ENCODE results near the gene HOXC12.

HOXC12 gene

GRCh38 chr12:53967421-53967925 is 12.8 kb downstream of the HOXC12 start:
- H2AFZ ChIP-seq (ENCODE audit: low read depth, low read length) = no peak overlapping the region
- ATAC-seq (ENCODE audit: insufficient read depth, low read depth) (no peak), DNase-seq (no peak)
- no peak overlapping the region for H3K27ac ChIP-seq (ENCODE audit: low read length)
- H3K4me2 ChIP-seq (ENCODE audit: insufficient read depth, low read length) = no peak overlapping the region
- H3K9ac ChIP-seq (ENCODE audit: low read depth, low read length) = no peak overlapping the region
- H3K4me1 ChIP-seq (ENCODE audit: insufficient read depth, low read length) = 0 out of 2 replicates have a peak, but pooled peaks cover 2% of the 10 kb centered on the region
- H3K79me2 ChIP-seq (ENCODE audit: insufficient read depth, low read length) = no peaks in the 10 kb centered on the region
- H3K27me3 ChIP-seq (ENCODE audit: insufficient read depth, low read length, poor library complexity) = peaks cover 78% of the 10 kb centered on the region
- no peak overlapping the region for H3K4me3 ChIP-seq (ENCODE audit: low read depth in 1 of 2, low read length in 2 of 2)
- no peaks in the 10 kb centered on the region for H3K36me3 ChIP-seq (ENCODE audit: insufficient read depth, low read length)
- H3K9me3 ChIP-seq (ENCODE audit: insufficient read depth, low read length, severe bottlenecking) = no peaks in the 10 kb centered on the region
- TF ChIP-seq CTCF (IDR thresholded peaks at IDR 0.05; ENCODE audit: borderline replicate concordance, extremely low read depth, low read length, poor library complexity, severe bottlenecking) (no peak), EZH2 (IDR thresholded peaks at IDR 0.05; ENCODE audit: borderline replicate concordance, low read depth, low read length, severe bottlenecking) (peak; percentile 6)
- no peaks in the 10 kb centered on the region for H4K20me1 ChIP-seq (ENCODE audit: insufficient read depth, low read length)

GRCh38 chr12:53968214-53969127 is 13.8 kb downstream of the HOXC12 start:
- Histone ChIP-seq H3K4me3 (ENCODE audit: low read depth in 1 of 2, low read length in 2 of 2) (no peak overlapping the region), H3K9ac (ENCODE audit: low read depth, low read length) (no peak overlapping the region), H3K27ac (ENCODE audit: low read length) (no peak overlapping the region), H3K9me3 (ENCODE audit: insufficient read depth, low read length, severe bottlenecking) (no peaks in the 10 kb centered on the region), H3K27me3 (ENCODE audit: insufficient read depth, low read length, poor library complexity) (peaks cover 72% of the 10 kb centered on the region), H3K4me1 (ENCODE audit: insufficient read depth, low read length) (0 out of 2 replicates have a peak, but pooled peaks cover 2% of the 10 kb centered on the region), H3K36me3 (ENCODE audit: insufficient read depth, low read length) (no peaks in the 10 kb centered on the region), H4K20me1 (ENCODE audit: insufficient read depth, low read length) (no peaks in the 10 kb centered on the region), H2AFZ (ENCODE audit: low read depth, low read length) (no peak overlapping the region), H3K79me2 (ENCODE audit: insufficient read depth, low read length) (no peaks in the 10 kb centered on the region), H3K4me2 (ENCODE audit: insufficient read depth, low read length) (no peak overlapping the region)
- TF ChIP-seq CTCF (IDR thresholded peaks at IDR 0.05; ENCODE audit: borderline replicate concordance, extremely low read depth, low read length, poor library complexity, severe bottlenecking) = no peak
- no peak for TF ChIP-seq EZH2 (IDR thresholded peaks at IDR 0.05; ENCODE audit: borderline replicate concordance, low read depth, low read length, severe bottlenecking)
- no peak for DNase-seq
- no peak for ATAC-seq (ENCODE audit: insufficient read depth, low read depth)

- H3K4me2 ChIP-seq (ENCODE audit: insufficient read depth, low read length) = no peak overlapping the region
- H3K79me2 ChIP-seq (ENCODE audit: insufficient read depth, low read length) = no peaks in the 10 kb centered on the region
- H3K27ac ChIP-seq (ENCODE audit: low read length) = no peak overlapping the region
- no peaks in the 10 kb centered on the region for H4K20me1 ChIP-seq (ENCODE audit: insufficient read depth, low read length)
- H3K27me3 ChIP-seq (ENCODE audit: insufficient read depth, low read length, poor library complexity) = peaks cover 62% of the 10 kb centered on the region
- H3K4me3 ChIP-seq (ENCODE audit: low read depth in 1 of 2, low read length in 2 of 2) = no peak overlapping the region
- H3K9ac ChIP-seq (ENCODE audit: low read depth, low read length) = no peak overlapping the region
- peak; percentile 40 for TF ChIP-seq EZH2 (IDR thresholded peaks at IDR 0.05; ENCODE audit: borderline replicate concordance, low read depth, low read length, severe bottlenecking)
- TF ChIP-seq CTCF (IDR thresholded peaks at IDR 0.05; ENCODE audit: borderline replicate concordance, extremely low read depth, low read length, poor library complexity, severe bottlenecking) = no peak
- ATAC-seq (ENCODE audit: insufficient read depth, low read depth) (no peak), DNase-seq (no peak)
- H3K9me3 ChIP-seq (ENCODE audit: insufficient read depth, low read length, severe bottlenecking) = no peaks in the 10 kb centered on the region
- no peaks in the 10 kb centered on the region for H3K36me3 ChIP-seq (ENCODE audit: insufficient read depth, low read length)
- H3K4me1 ChIP-seq (ENCODE audit: insufficient read depth, low read length) = no peaks in the 10 kb centered on the region
- no peak overlapping the region for H2AFZ ChIP-seq (ENCODE audit: low read depth, low read length)
These were observed 15.0 kb downstream of the HOXC12 start for GRCh38 chr12:53969588-53970259.
